Panc1 (cell line): ENCODE data around the gene OAS2.

ENCODE experiments used
- CTCF ChIP-seq: fragments of 450-650 bp; IDR thresholded peaks from 2 replicates; pipeline ENCODE4 v1.5.1; 2017; ENCODE audit warnings: mild to moderate bottlenecking
- POLR2AphosphoS5 ChIP-seq: IDR thresholded peaks from 2 replicates; pipeline ENCODE4 v1.6.1; 2012; ENCODE audit warnings: mild to moderate bottlenecking, low read depth, low read length, moderate library complexity
- TCF7L2 ChIP-seq: IDR thresholded peaks from 2 replicates; pipeline ENCODE4 v1.6.1; 2011; ENCODE audit warnings: mild to moderate bottlenecking, low read depth, low read length, inconsistent platforms

GRCh38 chr12:113030875-113031525 lies 52.7 kb downstream of the OAS2 start:
- TF ChIP-seq CTCF: peak; percentile 82
- TF ChIP-seq POLR2AphosphoS5: no peak
- no peak for TF ChIP-seq TCF7L2
